Esophagus muscularis mucosa (tissue), 3 donors: ENCODE data around the gene SLIT1.

ENCODE experiments used
- CTCF ChIP-seq, 3 experiments: fragments of 200-600 bp in 2 of 3; fragments of 450-650 bp in 1 of 3; sonication (generic) in 2 of 3; IDR thresholded peaks; one replicate each; pipeline ENCODE4 v1.5.1; 2017 to 2019; ENCODE audit warnings: antibody characterized with exemption in 3 of 3, mild to moderate bottlenecking in 2 of 3, moderate library complexity in 1 of 3
- EP300 ChIP-seq: sonication (generic); formaldehyde crosslinking; IDR thresholded peaks from one replicate; pipeline ENCODE4 v1.6.1; 2017; ENCODE audit warnings: antibody characterized with exemption

DNA sequence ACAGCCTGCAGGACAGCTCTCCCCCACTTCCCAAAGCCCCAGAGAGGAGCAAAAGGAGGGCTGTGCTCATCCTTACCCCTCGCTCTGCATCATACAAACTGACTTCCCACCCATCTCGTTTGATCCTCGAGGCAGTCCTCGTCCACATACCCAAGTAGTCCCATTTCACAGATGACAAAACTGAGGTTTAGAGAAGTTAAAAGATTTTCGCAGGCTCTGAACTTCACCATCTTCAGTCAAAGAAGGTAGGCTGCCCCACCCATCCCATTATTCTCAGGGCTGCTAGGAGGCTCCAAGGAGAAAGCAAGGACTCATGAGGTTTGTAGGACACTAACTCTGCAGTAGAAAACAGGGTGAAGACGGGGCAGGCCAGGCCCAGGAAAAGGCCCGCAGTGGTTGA is 147.1 kb downstream of the SLIT1 start:
- TF ChIP-seq CTCF (IDR thresholded peaks at IDR 0.05): no peak
- no peak for TF ChIP-seq EP300
